Kasumi-1 (cell line): ENCODE data around the gene ABI3BP.

Experiments
- DNase-seq, 2 experiments: peaks; one replicate each; lab custom pipeline; 2025; lab: John Stamatoyannopoulos, UW

ABI3BP gene

DNA sequence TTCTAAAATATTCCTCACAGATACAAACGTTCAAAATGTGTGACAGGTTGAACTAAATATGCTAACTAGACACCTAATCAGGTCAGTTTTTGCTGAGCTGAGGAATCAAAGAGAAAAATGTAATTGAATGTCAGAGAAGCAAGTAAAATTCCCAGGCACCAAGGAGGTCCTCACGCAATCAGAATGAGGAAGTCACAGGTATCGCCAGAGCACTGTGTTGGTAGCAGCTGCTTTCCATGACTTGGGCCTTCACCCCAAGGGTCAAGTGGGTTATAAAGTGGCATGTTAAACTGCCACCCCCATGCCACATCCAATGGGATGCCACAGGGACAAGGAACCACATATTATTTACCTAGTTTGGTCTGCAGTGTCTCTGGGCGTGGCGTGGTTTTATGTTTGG lies 158.9 kb downstream of the ABI3BP start:
- no peak for DNase-seq

DNA sequence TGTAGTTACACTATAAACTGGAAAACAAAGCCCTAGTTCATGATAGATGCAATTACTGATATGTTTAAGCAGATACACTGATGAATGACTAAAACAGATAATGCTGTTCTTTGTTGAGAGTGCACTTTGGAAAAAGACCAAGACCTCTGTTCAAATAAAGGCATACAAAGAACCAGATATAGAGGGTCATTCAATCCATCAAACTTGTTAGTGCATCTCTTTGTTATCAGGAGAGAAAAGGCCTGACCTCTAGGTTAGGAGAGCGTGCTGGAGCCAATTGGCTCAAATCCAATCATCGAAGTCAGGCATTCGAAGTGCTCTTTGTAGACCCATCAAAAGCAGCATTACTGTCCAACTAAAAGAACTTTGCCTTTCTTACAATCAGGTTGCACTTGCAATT lies 159.7 kb downstream of the ABI3BP start:
- no peak for DNase-seq

DNA sequence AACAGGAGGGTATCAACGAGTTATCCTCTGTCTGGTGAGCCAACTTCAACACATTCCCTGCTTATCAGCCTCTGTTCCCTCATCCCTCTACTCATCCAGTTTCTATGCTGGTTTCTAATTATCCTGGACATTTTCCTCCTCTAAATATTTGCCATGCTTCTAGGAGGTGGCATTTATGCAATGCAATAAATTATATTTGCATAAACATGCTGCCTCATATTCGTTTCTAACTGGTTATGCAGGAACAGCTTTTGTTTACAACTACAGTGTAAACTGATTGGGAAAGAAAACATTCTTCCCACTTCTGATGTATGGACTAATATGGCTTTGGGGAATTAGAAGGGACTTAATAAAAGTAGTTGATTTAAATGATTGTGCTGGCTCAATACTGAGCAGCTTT lies 161.6 kb downstream of the ABI3BP start:
- no peak for DNase-seq

DNA sequence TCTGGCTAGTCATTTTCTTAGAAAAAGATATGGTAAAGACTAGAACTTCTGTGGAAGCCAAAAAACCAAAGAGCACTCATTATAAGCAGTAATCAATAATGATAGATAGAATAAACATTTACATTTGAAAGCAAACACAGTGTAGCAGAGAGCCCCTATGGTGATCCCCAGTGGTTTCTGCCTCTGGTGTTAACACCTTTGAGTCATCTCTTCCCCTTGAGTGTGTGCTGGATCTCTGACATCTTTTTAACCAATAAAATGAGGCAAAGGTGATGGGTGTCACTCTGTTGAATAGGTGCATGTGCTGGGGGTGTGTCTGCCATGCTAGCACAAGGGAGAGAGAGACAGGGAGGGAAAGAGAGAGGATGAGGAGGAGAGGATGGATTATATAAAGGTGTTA lies 162.3 kb downstream of the ABI3BP start:
- DNase-seq, result no peak

DNA sequence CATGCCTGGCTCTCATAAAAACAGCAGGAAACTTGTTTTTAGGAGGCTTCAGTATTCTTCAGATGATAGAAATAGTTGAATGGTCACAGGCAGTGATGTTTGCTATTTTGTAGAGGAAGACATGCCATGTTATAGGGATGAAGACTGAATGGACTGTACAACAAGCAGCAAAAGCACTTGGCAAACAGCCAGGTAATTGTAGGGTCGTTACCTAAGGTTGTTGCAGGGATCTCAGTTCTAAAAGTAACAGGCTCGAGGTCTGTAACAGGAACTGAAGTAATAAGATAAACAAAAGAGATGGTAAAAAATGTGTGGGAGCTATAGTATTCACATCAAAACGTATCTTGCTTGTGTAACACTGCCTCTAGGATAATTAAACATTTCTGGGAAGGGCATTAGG lies 167.6 kb downstream of the ABI3BP start:
- no peak for DNase-seq

DNA sequence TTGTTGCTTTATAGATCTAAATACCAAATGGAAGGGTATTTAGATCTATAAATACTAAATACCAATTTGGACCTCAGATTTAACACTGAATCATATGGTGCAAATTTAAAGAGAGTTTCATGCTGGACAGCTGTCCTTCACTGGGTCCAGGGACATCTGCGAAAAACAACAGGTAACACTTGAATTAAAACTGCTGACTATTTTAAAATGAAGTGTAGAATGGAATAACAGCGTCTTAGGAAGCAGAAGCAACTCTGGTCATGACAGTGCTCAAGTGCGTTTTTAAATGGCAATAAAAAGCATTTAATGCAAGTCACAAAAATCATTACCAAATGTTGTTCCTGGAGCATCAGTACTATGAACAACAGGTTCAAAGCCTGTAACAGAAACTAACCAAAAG lies 177.6 kb downstream of the ABI3BP start:
- DNase-seq, result no peak

DNA sequence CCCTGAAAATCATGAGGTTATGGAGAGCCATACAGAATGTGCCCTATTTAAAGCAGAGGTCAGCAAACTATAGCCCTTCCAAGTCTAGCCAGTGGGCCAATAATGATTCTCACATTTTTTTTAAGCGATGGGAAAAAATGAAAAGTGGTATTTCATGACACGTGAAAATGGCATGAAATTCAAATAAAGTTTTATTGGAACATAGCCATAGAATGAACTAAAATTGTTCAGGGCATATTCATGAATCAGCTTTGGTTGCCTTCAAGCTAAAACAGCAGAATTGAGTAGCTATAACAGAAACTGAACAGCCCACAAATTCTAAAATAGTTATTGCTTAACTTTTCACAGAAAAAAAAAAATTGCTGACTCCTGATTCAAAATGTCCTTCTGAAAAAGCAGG lies 179.4 kb downstream of the ABI3BP start:
- no peak for DNase-seq

DNA sequence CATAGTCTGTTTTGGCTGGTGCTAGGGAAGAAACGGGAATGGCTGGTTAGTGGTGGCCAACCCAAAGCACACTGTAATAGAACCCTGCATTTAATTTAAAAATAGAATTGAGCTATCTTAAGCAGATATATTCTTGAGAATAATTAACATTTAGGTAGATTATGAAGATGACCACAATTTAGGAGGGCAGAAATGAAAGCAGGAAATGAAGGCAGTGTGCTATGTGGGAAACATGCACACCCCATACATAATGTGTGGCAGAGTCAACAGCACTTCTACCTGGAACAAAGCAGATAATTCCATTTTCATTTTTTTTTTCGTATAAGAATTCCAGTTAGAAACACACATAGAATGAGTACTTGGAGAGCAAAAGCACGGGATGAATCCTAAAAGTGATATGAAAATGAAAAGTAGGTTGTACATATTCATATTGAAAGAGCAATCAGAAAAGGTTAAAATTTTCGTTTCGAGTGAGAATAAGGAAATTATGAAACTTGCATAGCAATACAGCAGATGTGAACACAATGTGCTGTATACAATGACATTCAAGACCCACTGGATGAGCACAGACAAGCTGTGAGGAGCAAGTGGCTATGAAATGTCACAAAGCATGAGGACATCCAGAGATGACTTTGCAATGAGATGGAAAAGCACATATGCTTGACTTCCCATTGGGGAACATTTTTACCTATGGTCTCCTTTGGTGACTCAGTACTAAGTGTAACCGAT lies 181.3 kb downstream of the ABI3BP start:
- DNase-seq, result no peak

DNA sequence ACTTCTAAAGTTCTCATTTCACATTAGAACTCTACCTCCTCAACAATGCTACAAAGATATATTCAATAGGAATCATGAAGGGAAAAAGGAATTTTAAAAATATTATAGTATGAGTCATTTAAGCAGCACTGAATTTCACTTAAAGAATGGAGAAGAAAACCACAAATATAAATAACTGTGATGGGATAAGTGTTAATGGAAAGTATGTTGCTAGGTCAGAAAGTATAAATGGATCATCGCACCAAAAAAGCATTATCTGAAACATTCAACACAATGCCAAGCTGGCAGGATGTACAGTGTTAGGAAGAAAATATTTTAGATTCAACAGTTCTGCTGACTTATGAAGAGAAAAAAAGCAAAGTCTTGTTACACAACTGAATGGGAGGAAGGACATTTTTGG lies 182.6 kb downstream of the ABI3BP start:
- DNase-seq, result no peak

DNA sequence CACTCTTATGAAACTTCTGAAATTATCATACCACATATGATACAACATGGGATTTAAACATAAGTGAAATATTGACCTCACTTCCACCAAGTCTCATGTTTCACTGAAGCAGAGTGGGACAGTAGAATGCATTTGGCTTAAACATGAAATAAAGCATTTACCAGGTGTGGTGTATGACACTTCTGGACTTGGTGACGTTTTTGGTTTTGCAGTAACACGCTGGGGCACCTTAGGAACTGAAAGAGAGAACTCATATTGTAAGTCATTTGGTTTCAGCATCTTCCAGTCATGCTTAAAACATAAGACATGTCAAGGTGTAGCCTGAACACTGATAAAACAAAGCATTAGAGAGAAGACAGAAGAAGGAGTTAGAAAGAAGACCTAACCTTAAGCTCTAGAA lies 188.6 kb downstream of the ABI3BP start:
- DNase-seq, result no peak

DNA sequence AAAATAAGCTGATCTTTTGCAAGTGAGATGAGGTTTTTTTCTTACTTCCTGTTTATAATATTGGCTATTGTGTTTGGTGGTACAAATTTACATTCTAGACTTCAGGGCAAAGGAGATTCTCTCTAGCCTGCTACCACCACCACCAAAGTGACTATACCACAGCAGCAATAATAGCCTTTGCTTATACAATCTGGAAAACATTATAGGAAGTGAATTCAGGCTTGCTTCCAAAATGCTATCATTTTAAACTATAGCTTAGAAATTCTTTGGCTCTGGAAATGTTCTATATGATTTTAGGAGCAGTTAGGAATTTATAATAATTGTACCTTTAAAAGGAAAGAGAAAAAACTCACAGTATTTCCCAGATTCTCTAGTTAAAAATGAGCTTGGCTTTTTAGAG lies 189.5 kb downstream of the ABI3BP start:
- no peak for DNase-seq

DNA sequence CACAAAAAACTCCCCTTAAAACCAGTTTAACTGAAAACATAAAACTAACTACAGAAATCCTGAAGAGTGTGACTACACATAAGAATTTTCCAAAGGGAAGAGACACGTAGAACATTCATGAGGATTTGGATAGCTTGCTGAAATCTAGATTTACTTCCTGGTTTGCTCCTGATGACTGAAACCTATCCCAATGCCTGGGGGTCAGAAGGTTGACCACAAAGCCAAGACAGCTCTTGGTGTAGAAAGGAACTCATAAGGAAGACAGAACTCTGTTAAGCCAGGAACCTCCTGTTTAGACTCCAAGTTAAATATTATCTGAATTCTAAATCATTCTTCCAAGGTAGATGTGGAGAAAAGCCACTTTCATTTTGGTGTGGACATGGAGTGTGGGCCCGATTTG lies 191.1 kb downstream of the ABI3BP start:
- DNase-seq, result no peak

DNA sequence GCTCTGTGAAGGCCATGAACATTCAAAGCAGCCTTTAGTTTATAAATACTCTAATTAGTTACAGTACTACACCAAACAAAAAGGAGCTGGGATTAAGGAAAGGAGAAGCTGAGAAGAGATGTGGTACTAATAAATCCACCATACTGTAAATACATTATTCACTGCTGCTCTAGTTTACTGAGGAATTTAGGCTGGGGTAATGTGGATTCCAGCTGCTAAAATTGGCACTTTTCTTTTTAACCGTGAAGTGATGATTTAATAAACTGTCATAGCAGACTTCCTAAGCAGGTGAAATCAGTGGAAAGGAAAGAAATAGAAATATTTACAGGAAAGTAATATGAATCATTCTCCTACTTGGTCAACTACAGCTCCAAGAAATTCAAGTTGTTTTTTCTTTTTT lies 195.2 kb downstream of the ABI3BP start:
- DNase-seq, result no peak

DNA sequence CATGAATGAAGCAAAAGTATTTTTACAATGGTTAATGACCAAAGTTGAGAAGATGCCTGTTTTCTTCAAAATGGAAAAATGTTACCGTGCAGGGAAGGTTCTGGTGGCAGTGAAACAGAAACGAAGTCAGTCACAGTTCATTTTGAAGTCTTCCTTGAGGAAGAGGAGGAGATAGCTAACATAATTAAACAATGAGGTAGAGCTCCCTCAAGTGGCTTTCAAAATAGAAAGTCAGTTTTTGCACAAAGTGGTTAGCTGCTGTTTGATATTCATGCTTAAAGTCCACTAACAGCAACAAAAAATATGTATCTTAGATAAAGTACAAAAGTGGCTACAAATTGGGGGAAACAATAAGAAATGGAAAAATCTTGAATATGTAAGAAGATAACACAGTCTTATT lies 196.7 kb downstream of the ABI3BP start:
- DNase-seq, result peak; percentile 51 to 53

DNA sequence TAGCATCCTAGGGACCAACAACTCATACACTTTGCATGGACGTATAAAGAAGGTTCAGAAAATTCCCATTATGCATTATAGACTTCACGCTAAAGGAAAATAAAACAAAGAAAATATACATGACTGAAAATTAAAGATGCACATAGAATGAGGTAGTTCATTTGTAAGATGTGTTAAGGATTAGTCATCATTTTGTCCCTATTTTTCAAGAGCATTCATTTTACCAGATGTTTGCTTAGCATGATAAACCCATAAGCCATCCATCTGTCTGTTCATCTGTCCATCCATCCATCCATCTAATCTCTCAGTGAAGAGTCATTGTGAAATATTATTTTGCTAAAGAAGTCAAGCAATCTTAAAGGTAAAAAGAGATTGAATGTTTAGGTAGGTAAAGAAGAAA lies 203.6 kb downstream of the ABI3BP start:
- DNase-seq, result no peak

DNA sequence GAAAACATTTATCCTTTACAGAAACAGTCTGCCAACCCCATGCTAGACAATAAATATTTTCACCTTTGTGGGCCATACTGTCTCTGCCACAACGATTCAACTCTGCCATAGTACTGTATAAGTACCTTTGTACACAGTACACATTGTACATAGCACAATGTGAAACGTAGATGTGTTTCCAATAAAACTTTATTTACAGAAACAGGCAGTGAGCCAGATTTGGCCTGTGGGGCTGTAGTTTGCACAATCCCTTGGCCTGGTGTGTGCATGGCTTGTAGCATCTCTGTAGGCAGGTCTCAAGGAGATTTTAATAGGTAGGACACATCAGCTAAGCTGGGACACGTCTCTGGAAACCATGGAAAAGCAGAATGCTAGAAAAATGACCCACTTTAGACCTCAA lies 209.6 kb downstream of the ABI3BP start:
- no peak for DNase-seq

DNA sequence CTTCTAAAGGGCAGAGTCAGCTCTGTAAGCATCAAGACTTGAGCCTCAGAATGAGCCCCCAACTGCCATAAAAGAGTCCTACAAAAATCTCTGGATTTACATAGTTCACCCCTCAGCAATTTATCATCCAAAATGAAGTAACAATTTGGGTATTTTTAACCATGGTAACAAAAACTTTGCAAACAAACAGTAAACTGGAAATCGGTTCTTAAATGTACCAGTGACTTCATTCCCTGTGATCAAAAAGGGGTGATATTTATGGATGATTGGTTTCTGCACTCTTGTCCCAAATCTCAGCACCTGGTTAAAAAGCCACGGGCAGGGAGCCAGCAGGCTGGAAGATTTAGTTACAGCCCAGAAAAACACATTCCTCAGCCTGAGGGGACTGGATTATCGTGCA lies 210.3 kb downstream of the ABI3BP start:
- no peak for DNase-seq

DNA sequence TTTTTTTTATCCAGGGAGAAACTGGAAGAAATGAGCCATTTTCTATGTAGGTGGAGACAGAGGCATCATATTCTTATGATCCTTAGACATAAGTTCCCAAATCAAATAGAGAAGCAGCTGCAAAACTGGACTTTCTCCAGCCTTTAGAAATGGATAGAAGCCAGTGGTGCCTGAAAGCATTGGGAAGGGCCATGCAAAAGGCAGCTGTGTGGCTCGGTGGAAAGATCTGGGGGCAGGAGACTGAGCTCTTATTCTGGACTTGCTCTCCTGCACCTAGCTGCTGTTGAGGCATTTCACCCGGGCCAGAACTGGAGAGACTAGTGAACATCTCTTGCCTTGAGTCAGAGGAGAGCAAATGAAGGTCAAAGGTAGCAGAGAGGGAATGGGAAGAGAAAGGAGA lies 210.9 kb downstream of the ABI3BP start:
- DNase-seq, result no peak

DNA sequence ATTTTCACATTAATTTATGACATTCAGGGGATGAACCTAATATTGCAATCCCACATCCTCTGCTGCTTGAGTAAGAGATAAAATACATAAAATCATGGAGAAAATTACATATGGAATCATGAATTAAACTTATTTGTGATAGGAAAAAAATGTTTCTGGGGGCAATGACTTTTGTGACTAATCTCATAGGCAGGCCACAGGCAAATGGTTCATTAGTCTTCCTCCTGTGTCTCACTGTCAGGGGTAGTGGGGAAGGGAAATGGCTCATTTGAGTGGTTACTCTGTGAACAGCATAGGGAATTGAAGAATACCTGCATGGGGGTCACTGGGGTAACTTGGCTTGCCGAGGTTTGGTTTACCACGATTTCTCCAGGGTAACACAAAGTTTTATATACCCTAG lies 211.9 kb downstream of the ABI3BP start:
- DNase-seq, result no peak

DNA sequence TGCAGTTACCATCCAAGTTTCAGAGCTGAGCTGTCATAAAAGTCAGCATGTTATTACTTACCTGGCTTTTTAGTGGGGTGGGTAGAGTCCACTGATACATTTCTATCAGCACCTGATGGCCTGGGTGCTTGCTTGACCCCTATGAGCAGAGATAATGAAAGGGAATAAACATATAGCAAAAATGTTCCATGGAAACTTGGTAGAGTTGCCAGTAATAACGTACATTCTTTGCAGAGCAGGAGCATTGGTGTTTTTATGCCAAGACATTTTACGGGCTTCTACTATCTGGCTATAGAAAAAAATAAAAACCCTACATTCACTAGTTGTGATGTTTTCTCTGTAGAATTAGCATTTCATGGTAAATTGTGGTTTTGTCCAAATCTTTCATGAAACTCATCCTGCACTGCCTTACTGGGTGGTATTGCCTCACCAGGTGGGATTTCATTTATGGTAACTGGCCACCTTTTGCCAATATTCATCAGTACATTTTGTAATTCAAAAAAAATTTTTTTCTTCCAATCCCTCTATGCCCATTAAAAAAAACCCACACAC lies 213.1 kb downstream of the ABI3BP start:
- no peak for DNase-seq

DNA sequence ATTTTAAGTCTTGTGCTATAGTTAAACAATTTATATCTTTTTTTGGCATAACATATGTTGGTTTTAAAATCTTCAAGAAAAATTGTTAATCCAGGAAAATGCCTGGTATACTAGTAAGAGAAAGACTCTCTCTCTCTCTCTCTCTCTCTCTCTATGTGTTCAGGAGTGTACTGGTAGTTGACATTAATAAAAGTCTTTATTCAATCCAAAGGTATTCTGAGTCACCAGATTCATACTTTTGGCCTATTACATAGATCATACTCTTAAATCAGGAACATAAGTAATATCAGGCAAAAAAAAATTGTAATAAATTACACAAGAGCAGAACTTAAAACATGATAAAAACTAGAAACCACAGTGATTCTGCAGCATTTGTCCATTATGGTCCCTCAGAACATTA lies 213.7 kb downstream of the ABI3BP start:
- DNase-seq, result no peak

DNA sequence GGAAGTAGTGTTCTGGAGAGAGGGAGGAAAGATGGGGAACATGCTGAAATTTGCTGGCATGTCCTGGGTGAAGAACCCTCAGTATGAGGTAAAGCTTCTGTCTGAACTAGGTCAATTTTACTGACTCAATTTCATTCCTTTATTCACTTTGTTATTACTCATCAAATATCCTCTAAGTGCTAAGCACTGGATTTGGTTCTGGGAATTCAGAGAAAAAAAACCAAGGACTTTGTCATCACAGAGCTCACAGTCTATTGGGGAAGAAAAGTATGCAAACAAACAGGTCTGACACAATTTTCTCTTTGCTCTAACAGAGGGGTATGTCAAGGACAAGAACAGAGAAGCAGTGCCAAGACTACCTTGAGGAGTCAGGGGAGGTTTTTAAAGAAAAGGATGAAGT lies 215.9 kb downstream of the ABI3BP start:
- no peak for DNase-seq

DNA sequence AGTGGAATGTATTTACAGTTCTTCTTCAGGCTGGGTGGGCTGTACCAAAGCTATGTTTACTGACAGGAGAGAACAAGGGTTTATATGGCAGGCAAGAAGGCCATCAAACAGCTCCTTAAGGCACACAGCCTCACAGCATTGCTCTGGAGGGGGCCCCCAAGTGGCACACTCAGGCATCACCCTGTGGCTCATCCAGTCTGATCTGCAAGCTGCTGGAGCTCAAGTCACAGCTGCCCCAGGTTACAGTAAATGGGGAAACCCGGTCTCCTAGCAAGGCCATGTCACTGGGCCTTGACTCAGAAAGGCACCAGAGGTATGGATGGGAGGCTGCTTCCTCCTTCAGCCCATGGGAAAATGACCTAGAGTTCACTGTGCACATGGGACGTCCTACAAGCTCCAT lies 216.5 kb downstream of the ABI3BP start:
- no peak for DNase-seq

DNA sequence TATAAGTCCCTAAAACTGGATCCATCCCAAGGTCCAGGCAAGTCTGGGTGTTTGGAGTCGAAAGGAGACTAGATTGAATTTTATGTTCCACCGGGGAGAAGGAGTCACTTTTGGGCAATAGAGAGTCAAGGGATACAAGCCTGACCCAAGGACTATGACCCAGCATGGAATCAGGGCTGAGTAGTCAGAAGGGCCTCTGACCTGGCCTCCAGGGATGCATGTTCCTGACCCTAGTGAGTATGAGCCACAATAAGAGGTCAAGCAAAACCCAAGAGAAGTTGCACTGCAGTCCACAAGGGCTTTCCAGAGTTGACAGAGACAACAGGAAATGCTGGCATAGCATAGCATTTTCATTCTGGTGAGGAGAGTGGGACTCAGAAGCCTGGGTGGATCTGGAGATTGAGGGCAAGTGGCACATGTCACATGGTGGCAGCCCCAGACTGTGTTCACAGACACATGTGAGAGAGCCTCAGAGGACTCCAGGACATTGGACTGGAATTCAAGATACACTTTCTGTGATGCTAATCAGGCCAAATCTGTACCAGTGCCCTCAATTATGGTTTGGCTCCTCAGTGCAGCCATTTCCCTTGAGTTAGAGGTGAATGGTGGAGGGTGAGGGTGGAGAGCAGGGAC lies 217.0 kb downstream of the ABI3BP start:
- DNase-seq, result no peak
